Measurements from ENCODE around the gene DYNLT5.
"Not testable (repeated sequence)": the region's sequence is repeated elsewhere in the genome, so short reads cannot be mapped to it uniquely, and the experiment has no call there.

Gene DYNLT5

DNA sequence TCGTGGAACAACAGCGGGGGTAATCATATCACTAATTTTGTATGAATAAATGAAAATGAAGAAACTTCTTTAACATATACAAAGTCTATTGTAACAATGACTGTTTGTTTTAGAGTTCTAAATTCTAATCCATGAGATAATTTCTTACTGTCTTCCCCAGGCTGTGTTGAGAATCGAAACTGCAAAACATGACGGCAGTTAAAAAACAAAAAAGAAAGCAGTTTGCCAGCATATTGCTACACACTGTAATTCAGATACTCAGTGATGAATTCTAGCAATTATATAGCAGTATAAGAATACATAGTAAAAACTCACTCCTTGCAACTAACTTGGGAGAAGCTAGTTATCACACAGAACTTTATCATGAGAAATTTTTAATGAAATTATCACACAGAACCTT, 26.7 kb downstream of the DYNLT5 start:
- H3K9me3 ChIP-seq = peaks cover 0 to 6% (median 0%) of the 10 kb centered on the region in 3 donors
- no peak overlapping the region for H3K27ac ChIP-seq
- H3K36me3 ChIP-seq = no peaks in the 10 kb centered on the region
- H3K4me1 ChIP-seq = no peaks in the 10 kb centered on the region
- TF ChIP-seq, protein P1, sequence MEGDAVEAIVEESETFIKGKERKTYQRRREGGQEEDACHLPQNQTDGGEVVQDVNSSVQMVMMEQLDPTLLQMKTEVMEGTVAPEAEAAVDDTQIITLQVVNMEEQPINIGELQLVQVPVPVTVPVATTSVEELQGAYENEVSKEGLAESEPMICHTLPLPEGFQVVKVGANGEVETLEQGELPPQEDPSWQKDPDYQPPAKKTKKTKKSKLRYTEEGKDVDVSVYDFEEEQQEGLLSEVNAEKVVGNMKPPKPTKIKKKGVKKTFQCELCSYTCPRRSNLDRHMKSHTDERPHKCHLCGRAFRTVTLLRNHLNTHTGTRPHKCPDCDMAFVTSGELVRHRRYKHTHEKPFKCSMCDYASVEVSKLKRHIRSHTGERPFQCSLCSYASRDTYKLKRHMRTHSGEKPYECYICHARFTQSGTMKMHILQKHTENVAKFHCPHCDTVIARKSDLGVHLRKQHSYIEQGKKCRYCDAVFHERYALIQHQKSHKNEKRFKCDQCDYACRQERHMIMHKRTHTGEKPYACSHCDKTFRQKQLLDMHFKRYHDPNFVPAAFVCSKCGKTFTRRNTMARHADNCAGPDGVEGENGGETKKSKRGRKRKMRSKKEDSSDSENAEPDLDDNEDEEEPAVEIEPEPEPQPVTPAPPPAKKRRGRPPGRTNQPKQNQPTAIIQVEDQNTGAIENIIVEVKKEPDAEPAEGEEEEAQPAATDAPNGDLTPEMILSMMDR (IDR thresholded peaks at IDR 0.05) = no peak
- H3K4me3 ChIP-seq = no peak overlapping the region
- no peaks in the 10 kb centered on the region for H3K27me3 ChIP-seq
- intact Hi-C loops (cut with DNase I; ENCODE audit: low total_unique reads) = no loop called here
- DNase-seq = no peak

DNA sequence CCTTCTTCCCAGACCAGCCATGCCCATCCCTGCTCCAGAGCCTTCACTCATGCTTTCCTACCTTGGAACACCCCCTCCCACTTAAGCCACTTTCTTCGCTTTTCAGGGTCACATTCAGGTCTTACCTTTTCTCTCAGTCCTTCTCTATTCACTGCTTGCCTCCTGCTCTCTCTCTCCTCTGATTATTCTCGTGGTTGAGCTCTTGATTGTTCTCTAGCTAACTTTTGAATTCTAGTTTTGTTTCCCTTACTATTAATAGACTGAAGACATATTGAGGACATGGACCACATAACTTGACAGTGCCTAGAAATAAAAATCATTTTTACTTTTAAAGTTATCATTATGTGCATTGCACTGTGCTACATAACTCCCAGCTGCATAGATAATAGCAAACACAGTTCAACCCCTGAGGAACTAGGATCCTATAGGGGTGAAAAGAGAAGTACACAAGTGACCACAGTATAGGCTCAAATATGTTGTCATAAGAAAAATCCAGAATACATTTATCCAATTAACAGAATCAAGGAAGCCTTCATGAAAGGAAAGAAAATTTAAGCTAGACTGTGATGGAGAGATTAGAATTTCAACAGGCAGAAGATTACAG, 27.3 kb downstream of the DYNLT5 start:
- H3K4me1 ChIP-seq = no peaks in the 10 kb centered on the region
- peaks cover 0 to 6% (median 0%) of the 10 kb centered on the region in 3 donors for H3K9me3 ChIP-seq
- H3K36me3 ChIP-seq = no peaks in the 10 kb centered on the region
- no peak overlapping the region for H3K27ac ChIP-seq
- TF ChIP-seq, protein P1 (IDR thresholded peaks at IDR 0.05) = no peak
- no peaks in the 10 kb centered on the region for H3K27me3 ChIP-seq
- no peak overlapping the region for H3K4me3 ChIP-seq
- DNase-seq = no peak
- intact Hi-C loops (cut with DNase I; ENCODE audit: low total_unique reads) = no loop called here

DNA sequence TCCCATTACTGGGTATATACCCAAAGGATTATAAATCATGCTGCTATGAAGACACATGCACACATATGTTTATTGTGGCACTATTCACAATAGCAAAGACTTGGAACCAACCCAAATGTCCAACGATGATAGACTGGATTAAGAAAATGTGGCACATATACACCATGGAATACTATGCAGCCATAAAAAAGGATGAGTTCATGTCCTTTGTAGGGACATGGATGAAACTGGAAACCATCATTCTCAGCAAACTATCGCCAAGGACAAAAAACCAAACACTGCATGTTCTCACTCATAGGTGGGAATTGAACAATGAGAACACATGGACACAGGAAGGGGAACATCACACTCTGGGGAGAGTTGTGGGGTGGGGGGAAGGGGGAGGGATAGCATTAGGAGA, 33.5 kb downstream of the DYNLT5 start:
- intact Hi-C loops (cut with DNase I; ENCODE audit: low total_unique reads) = not testable (repeated sequence)

DNA sequence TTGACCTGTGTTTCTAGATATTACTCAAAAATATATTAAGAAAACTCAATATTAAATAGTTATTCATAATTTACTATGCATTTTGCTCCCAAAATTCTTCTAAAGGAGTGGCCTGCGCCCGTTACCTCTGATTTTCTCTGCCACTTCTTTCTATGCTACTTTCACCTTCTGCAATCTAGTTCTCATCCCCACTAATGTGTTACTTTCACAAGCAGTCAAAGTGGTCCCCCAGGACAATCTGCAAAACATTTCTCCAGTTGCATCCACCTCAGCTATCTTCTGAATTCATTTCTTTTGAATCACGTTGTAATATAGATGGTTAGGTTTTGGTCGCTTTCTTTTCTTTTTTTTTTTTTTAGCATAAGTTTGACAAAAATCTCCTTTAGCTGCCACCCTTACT, 35.4 kb downstream of the DYNLT5 start:
- no peak overlapping the region for H3K4me3 ChIP-seq
- no peak overlapping the region for H3K27ac ChIP-seq
- H3K27me3 ChIP-seq = no peaks in the 10 kb centered on the region
- intact Hi-C loops (cut with DNase I; ENCODE audit: low total_unique reads) = no loop called here
- TF ChIP-seq, protein P1 (IDR thresholded peaks at IDR 0.05) = no peak
- H3K9me3 ChIP-seq = no peaks in the 10 kb centered on the region
- no peak for DNase-seq
- no peaks in the 10 kb centered on the region for H3K4me1 ChIP-seq
- no peaks in the 10 kb centered on the region for H3K36me3 ChIP-seq

More for the DNA sequence above, 33.5 kb downstream of the DYNLT5 start:
- not testable (repeated sequence) for DNase-seq, H3K36me3 ChIP-seq, H3K27me3 ChIP-seq, H3K4me1 ChIP-seq, H3K4me3 ChIP-seq, H3K9me3 ChIP-seq, H3K27ac ChIP-seq

DNA sequence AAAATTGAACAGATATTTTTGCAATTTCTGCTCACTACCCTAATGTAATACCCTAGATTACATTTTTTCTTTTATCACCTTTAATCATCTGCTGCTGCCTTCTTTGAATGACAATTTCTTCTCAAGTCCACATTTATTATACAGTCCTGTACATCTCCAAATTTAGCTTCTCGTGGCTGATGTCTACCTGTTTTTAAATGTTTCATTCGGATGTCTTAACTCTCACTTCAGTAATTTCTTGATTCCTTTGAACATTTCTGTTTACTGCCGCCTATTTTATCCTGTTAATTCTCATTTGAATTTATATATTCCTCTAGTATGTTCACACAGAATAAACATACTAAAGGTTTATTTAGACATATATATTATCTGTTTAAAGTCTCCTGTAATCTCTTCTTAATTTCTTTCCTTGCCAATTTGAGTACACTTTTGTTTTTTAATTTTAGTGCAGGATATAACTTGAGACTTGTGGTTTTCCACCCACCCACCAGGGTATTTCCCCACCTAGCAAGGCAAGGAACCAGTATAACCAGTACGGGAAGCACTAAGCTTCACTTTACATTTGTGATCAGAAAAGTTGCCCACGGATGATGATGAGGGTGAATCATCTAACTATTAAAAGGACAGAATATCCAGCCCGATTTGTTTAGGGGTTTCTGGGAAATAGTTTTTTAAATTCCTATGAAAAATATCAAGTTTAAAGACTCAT, 36.1 kb downstream of the DYNLT5 start:
- intact Hi-C loops (cut with DNase I; ENCODE audit: low total_unique reads) = no loop called here
- H3K4me3 ChIP-seq = no peak overlapping the region
- H3K9me3 ChIP-seq = no peaks in the 10 kb centered on the region
- TF ChIP-seq, protein P1 (IDR thresholded peaks at IDR 0.05) = no peak
- DNase-seq = no peak
- H3K36me3 ChIP-seq = no peaks in the 10 kb centered on the region
- no peak overlapping the region for H3K27ac ChIP-seq
- no peaks in the 10 kb centered on the region for H3K4me1 ChIP-seq
- no peaks in the 10 kb centered on the region for H3K27me3 ChIP-seq

Measured in tibial artery (tissue), 4 donors.